ENCODE measurements around the gene SERPINI2.
A peak's percentile ranks its signal among the peaks of the same experiment; 100 is the strongest.
"Not testable (repeated sequence)": the region's sequence is repeated elsewhere in the genome, so short reads cannot be mapped to it uniquely, and the experiment has no call there.

SERPINI2 gene

GRCh38 chr3:167445491-167445890, 28.4 kb downstream of the SERPINI2 start:
- no peak for DNase-seq

- DNase-seq: no peak
Measured at GRCh38 chr3:167441256-167441655, 32.6 kb downstream of the SERPINI2 start.

GRCh38 chr3:167437428-167438139, 36.3 kb downstream of the SERPINI2 start:
- DNase-seq: no peak

- not testable (repeated sequence) for DNase-seq
Measured at GRCh38 chr3:167426962-167427361, 46.9 kb downstream of the SERPINI2 start.

GRCh38 chr3:167422396-167422795, 51.4 kb downstream of the SERPINI2 start:
- DNase-seq: not testable (repeated sequence)

- DNase-seq: no peak
Measured at GRCh38 chr3:167409611-167410010, 64.2 kb downstream of the SERPINI2 start.

- peak in 1 of 2 experiments; percentile 4 for DNase-seq
Measured at GRCh38 chr3:167406876-167407492, 66.9 kb downstream of the SERPINI2 start.

- no peak for DNase-seq
Measured at GRCh38 chr3:167397826-167398225, 76.0 kb downstream of the SERPINI2 start.

- no peak for DNase-seq
Measured at GRCh38 chr3:167396075-167396474, 77.8 kb downstream of the SERPINI2 start.

- no peak for DNase-seq
Measured at GRCh38 chr3:167394003-167394402, 79.8 kb downstream of the SERPINI2 start.

All from activated CD4-positive, alpha-beta T cell treated with anti-CD3 and anti-CD28 coated beads, Interleukin-2, amount 50 U/mL, for 48 hours (primary cell).